Activated CD4-positive, alpha-beta T cell treated with anti-CD3 and anti-CD28 coated beads for 36 hours (primary cell): Measurements from ENCODE around the gene NDC80. TPM values are rescaled to one million over a fixed set of nuclear protein-coding genes. Genes with fewer than 3 reads are reported as not detected.
"Not testable (repeated sequence)": the region's sequence is repeated elsewhere in the genome, so short reads cannot be mapped to it uniquely, and the experiment has no call there.

Experiments used
- ATAC-seq: fragments of 200-7000 bp; cut with Tn5 transposase; one replicate; pipeline ENCODE4 v1.10.0; 2021; ENCODE audit warnings: mild to moderate bottlenecking, moderate library complexity
- CTCF ChIA-PET: fragments of 350-600 bp; sonication (Branson Sonifier 250); formaldehyde crosslinking; loops from one replicate; lab custom pipeline; 2021; ENCODE audit warnings: antibody characterized with exemption; lab: Charles Lee
- POLR2A ChIA-PET: fragments of 350-600 bp; sonication (Branson Sonifier 250); formaldehyde crosslinking; loops from one replicate; lab custom pipeline; 2021; ENCODE audit warnings: antibody characterized with exemption, inconsistent platforms; lab: Charles Lee
- DNase-seq: peaks from one replicate; pipeline ENCODE4 v3.0.0-alpha.2; 2020
- H3K27ac Mint-ChIP-seq: one replicate; pipeline ENCODE4 v1.8.0; 2021; ENCODE audit warnings: mixed read lengths
- H3K27me3 Mint-ChIP-seq: one replicate; pipeline ENCODE4 v1.8.0; 2021; ENCODE audit warnings: mixed read lengths
- H3K36me3 Mint-ChIP-seq: one replicate; pipeline ENCODE4 v1.8.0; 2021; ENCODE audit warnings: low read depth, mixed read lengths
- H3K4me1 Mint-ChIP-seq: one replicate; pipeline ENCODE4 v1.8.0; 2021; ENCODE audit warnings: mixed read lengths
- H3K4me3 Mint-ChIP-seq: one replicate; pipeline ENCODE4 v1.8.0; 2021; ENCODE audit warnings: mild to moderate bottlenecking, moderate library complexity, mixed read lengths
- H3K9me3 Mint-ChIP-seq: one replicate; pipeline ENCODE4 v1.8.0; 2021; ENCODE audit warnings: low read depth, mixed read lengths
- intact Hi-C, 2 experiments: fragments of 100-400 bp; cut with DNase I in 1 of 2; cut with micrococcal nuclease in 1 of 2; formaldehyde crosslinking; loops; one replicate each; pipeline versions ENCODE4 v1.14.2 to v1.15.1; 2022 to 2024; cut with DNase I, micrococcal nuclease
- total RNA-seq, 2 experiments: library from RNA; stranded (reverse); gene quantifications; one replicate each; pipeline ENCODE4 v1.2.3, GENCODE V29; 2021

The NDC80 gene
- total RNA-seq, 2 experiments from 2014 or later, result 84.7 to 88.5 TPM

- Mint-ChIP-seq H3K36me3 (peaks cover 17% of the 10 kb centered on the region), H3K4me1 (peaks cover 21% of the 10 kb centered on the region), H3K4me3 (no peak overlapping the region), H3K9me3 (no peaks in the 10 kb centered on the region), H3K27ac (no peak overlapping the region), H3K27me3 (no peaks in the 10 kb centered on the region)
- ChIA-PET POLR2A (interaction anchor here (1.7 kb wide), 1 partner anchor 68 kb away, joined by 4 read pairs; no protein-coding TSS in a partner anchor), CTCF (interaction anchor here (0.7 to 1.8 kb wide), 7 partner anchors 8 to 80 kb away, joined by 3 to 4 read pairs (median 3); no protein-coding TSS in a partner anchor)
- intact Hi-C loops, result no loop called here
- ATAC-seq, result no peak
- no peak for DNase-seq
Observed at GRCh38 chr18:2653467-2653866, 82.1 kb downstream of the NDC80 start.

DNA sequence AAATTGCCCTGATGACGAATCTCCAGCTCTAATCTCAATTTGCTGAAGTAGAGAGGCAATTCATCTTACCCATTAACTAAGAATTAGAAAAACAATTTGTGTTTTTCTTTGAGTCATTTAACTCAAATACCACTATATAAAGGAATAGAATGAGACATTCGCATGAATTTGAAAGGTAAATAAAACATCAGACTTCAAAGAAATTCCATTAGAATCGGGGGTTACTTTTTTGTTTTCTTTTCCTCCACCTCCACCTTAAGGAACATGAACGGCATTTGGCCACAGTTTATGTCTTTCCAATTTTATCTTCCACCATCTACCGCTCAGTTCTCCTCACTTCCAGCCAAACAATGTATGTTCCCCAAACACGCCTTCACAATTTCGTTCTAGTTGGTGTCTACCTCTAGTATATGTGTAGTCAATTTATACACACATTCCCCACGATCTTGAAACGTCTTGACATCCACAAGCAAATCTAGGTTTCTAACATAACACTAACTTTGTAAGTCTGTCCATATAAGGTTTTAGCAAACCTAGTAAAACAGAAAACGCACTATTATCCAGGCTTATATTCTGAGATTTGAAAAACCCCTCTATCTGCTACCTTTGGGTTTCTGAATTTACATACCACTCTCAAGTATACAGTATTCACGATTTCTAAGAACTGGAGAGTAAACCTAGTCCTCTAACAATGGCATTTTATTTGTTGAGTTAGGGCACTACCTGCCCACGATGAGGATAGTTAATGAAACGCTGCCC is 83.0 kb downstream of the NDC80 start:
- intact Hi-C loops, result loop anchor here (2.0 kb wide), 6 partner anchors 14 to 1942 kb away; partner anchors contain the start of genes EMILIN2 (in 1 of the 2) and ENOSF1 (in 1 of the 2)
- ATAC-seq (no peak), DNase-seq (no peak)
- Mint-ChIP-seq H3K4me1 (peaks cover 27% of the 10 kb centered on the region), H3K9me3 (no peaks in the 10 kb centered on the region), H3K27me3 (no peaks in the 10 kb centered on the region), H3K27ac (peak overlapping the region; percentile 94), H3K4me3 (peak overlapping the region; percentile 95), H3K36me3 (peaks cover 20% of the 10 kb centered on the region)
- POLR2A ChIA-PET, result interaction anchor here (0.7 to 1.7 kb wide), 2 partner anchors 13 to 26 kb away, joined by 3 to 8 read pairs; no protein-coding TSS in a partner anchor
- CTCF ChIA-PET, result interaction anchor here (0.8 to 1.6 kb wide), 6 partner anchors 8 to 83 kb away, joined by 3 to 5 read pairs (median 3); partner anchors contain the start of genes METTL4 and NDC80

DNA sequence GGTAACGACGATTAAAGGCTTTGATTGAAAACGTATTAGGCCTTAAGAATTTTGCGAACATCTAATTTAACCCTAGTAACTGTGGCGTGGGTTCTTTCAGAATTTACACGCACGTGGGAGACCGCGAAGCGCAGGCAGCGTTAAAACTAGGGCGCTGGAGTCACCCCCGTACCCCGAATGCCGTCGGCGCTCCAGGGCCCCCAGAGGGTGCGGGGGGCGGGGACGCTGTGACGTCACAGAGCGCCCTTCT is 83.5 kb downstream of the NDC80 start:
- POLR2A ChIA-PET, result interaction anchor here (1.5 to 1.7 kb wide), 2 partner anchors 14 to 52 kb away, joined by 3 to 8 read pairs; no protein-coding TSS in a partner anchor
- no peaks in the 10 kb centered on the region for H3K27me3 Mint-ChIP-seq
- peak overlapping the region; percentile 94 for H3K27ac Mint-ChIP-seq
- peaks cover 23% of the 10 kb centered on the region for H3K36me3 Mint-ChIP-seq
- no peaks in the 10 kb centered on the region for H3K9me3 Mint-ChIP-seq
- intact Hi-C loops, result loop anchor here (1.0 to 5.0 kb wide), 21 partner anchors 11 to 1942 kb away; partner anchors contain the start of genes MYL12A (in 2 of the 2), EMILIN2 (in 1 of the 2), ENOSF1 (in 1 of the 2) and LPIN2 (in 1 of the 2)
- peak overlapping the region; percentile 95 for H3K4me3 Mint-ChIP-seq
- CTCF ChIA-PET, result interaction anchor here (1.1 to 1.6 kb wide), 2 partner anchors 10 to 83 kb away, joined by 3 to 5 read pairs; partner anchors contain the start of genes METTL4 and NDC80
- ATAC-seq (peak; percentile 7), DNase-seq (peak; percentile 77)
- peaks cover 31% of the 10 kb centered on the region for H3K4me1 Mint-ChIP-seq

DNA sequence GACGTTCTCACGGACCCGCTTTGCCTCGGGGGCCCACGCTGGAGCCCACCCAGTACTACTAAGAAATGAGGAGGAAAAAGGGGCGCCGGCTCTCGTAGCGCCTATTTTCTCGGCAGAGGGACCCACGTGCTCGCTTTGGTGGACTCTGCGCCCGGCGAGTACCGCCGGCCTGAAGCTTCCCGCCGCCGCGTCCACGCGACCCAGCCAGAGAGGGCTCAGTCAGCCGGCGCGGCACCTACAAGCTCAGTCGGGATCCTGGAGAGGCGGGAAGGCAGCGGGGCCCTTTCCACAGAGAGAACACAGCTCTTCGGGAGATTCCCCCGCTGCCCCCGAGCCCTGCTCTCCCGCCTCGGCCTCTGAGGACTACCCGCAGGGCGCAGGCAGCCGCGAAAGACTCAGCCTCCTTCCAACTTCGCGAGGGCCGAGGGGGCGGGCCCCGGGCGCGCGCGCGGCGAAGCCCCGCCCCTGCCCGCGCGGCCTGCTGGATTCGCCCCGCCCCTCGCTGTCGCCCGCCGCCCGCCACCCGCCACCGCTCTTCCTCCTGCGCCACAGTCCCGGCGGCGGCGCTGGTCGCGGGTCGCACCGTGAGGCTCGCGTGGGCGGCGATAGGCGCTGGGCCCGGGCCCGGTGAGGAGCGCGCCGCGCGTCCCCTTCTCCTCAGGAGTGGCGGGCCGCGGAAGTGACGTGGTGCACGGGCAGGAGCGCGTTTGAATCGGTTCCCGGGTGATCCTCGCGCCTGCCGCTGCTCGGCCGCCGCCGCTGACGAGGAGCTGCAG is 84.0 kb downstream of the NDC80 start, which contains the start of gene SMCHD1:
SMCHD1 (plus strand) TSS at position 549 of the 776 bp plus-strand sequence. CDS start 350 bp downstream, outside the sequence.
- H3K9me3 Mint-ChIP-seq, result no peaks in the 10 kb centered on the region
- H3K36me3 Mint-ChIP-seq, result peaks cover 23% of the 10 kb centered on the region
- POLR2A ChIA-PET, result interaction anchor here (0.6 to 1.7 kb wide), 5 partner anchors 14 to 409 kb away, joined by 3 to 8 read pairs (median 5); partner anchors contain the start of genes LPIN2, METTL4 and NDC80
- CTCF ChIA-PET, result interaction anchor here (0.5 to 1.6 kb wide), 5 partner anchors 9 to 793 kb away, joined by 3 to 5 read pairs (median 3); partner anchors contain the start of genes METTL4 and NDC80
- peak within 1 kb of the TSS; percentile 95 for H3K4me3 Mint-ChIP-seq
- peak; percentile 78 for ATAC-seq
- peak; percentile 97 for DNase-seq
- peak within 1 kb of the TSS; percentile 96 for H3K27ac Mint-ChIP-seq
- H3K4me1 Mint-ChIP-seq, result peaks cover 31% of the 10 kb centered on the region
- intact Hi-C loops, result loop anchor here (1.0 to 5.0 kb wide), 21 partner anchors 11 to 1943 kb away; partner anchors contain the start of genes MYL12A (in 2 of the 2), EMILIN2 (in 1 of the 2), ENOSF1 (in 1 of the 2) and LPIN2 (in 1 of the 2)
- H3K27me3 Mint-ChIP-seq, result no peaks in the 10 kb centered on the region

DNA sequence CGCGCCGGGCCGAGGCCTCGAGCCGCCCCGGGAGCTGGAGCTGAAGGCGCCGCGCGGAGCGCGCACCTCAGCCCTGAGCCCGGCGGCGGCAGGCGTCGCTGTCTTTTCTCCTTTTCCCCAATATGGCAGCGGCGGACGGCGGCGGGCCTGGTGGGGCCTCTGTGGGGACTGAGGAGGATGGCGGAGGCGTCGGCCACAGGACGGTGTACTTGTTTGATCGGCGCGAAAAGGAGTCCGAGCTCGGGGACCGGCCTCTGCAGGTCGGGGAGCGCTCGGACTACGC is 84.5 kb downstream of the NDC80 start:
- ATAC-seq, result no peak
- peaks cover 33% of the 10 kb centered on the region for H3K4me1 Mint-ChIP-seq

DNA sequence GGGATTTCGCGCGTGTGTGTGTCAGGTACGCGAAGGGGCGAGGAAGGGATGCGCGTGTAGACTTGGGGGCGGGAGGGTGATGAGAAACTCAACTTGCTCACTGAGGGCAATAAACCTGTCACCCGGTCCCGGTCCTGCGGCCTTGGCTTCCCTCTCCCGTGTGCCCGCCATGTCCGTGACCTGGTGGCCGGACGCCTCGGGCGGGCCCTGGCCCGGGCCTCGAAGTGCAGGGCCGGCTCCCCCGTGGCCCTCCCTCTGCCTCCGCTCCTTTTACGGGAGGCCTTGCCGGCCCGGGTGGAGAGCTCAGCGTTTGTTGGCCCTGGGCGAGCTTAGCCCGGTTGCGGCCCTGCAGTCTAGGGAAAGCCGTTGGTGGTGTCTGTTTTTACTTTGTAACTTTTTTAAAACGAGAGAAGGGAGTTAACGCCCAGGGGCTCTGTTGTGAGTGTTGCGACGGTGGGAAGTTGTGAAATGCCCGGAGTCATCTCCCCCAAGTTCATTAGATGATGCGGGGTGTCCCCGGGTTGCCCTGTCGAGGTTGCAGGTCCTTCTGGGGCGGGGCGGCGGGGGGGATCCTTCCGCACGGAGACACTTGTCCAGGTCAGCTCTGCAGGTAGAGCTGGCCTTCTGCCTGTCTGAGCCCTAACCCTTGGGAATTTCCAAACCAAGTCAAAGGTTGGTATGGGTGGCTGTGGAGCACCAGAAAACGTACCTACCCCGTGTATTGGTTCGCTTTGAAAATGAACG is 85.1 kb downstream of the NDC80 start:
- ChIA-PET POLR2A (interaction anchor here (0.7 to 1.7 kb wide), 6 partner anchors 16 to 357 kb away, joined by 3 to 8 read pairs (median 4); partner anchors contain the start of genes LPIN2, METTL4 and NDC80), CTCF (interaction anchor here (0.6 to 1.6 kb wide), 6 partner anchors 8 to 85 kb away, joined by 3 to 5 read pairs (median 3); partner anchors contain the start of genes METTL4 and NDC80)
- ATAC-seq (peak; percentile 7), DNase-seq (peak; percentile 68)
- no peaks in the 10 kb centered on the region for H3K27me3 Mint-ChIP-seq
- H3K36me3 Mint-ChIP-seq, result peaks cover 28% of the 10 kb centered on the region
- H3K4me3 Mint-ChIP-seq, result peak overlapping the region; percentile 95
- H3K9me3 Mint-ChIP-seq, result no peaks in the 10 kb centered on the region
- H3K27ac Mint-ChIP-seq, result peak overlapping the region; percentile 96
- intact Hi-C loops, result loop anchor here (2.0 to 5.0 kb wide), 9 partner anchors 46 to 1844 kb away; partner anchors contain the start of genes METTL4 (in 1 of the 2), MYL12A (in 1 of the 2), MYL12B (in 1 of the 2) and NDC80 (in 1 of the 2)
- peaks cover 34% of the 10 kb centered on the region for H3K4me1 Mint-ChIP-seq

More for the DNA sequence above, 84.5 kb downstream of the NDC80 start:
- H3K36me3 Mint-ChIP-seq, result peaks cover 25% of the 10 kb centered on the region
- H3K4me3 Mint-ChIP-seq, result peak overlapping the region; percentile 95
- POLR2A ChIA-PET, result interaction anchor here (1.3 to 1.7 kb wide), 5 partner anchors 15 to 357 kb away, joined by 3 to 8 read pairs (median 4); partner anchors contain the start of genes LPIN2, METTL4 and NDC80
- no peaks in the 10 kb centered on the region for H3K9me3 Mint-ChIP-seq
- H3K27ac Mint-ChIP-seq, result peak overlapping the region; percentile 96
- no peak for DNase-seq
- CTCF ChIA-PET, result interaction anchor here (0.6 to 1.6 kb wide), 5 partner anchors 9 to 84 kb away, joined by 3 to 5 read pairs (median 3); partner anchors contain the start of genes METTL4 and NDC80
- intact Hi-C loops, result loop anchor here (1.0 to 5.0 kb wide), 22 partner anchors 12 to 1943 kb away; partner anchors contain the start of genes METTL4 (in 2 of the 2), MYL12A (in 2 of the 2), NDC80 (in 2 of the 2) and EMILIN2 (in 1 of the 2)
- H3K27me3 Mint-ChIP-seq, result no peaks in the 10 kb centered on the region

- DNase-seq (no peak), ATAC-seq (no peak)
- peak overlapping the region; percentile 95 for H3K4me3 Mint-ChIP-seq
- no peaks in the 10 kb centered on the region for H3K27me3 Mint-ChIP-seq
- CTCF ChIA-PET, result interaction anchor here (0.8 to 1.4 kb wide), 5 partner anchors 8 to 20 kb away, joined by 3 to 4 read pairs (median 3); no protein-coding TSS in a partner anchor
- H3K27ac Mint-ChIP-seq, result peak overlapping the region; percentile 96
- H3K9me3 Mint-ChIP-seq, result no peaks in the 10 kb centered on the region
- peaks cover 30% of the 10 kb centered on the region for H3K36me3 Mint-ChIP-seq
- intact Hi-C loops, result loop anchor here (1.0 to 5.0 kb wide), 10 partner anchors 45 to 1845 kb away; partner anchors contain the start of genes METTL4 (in 1 of the 2), MYL12A (in 1 of the 2), MYL12B (in 1 of the 2) and NDC80 (in 1 of the 2)
- peaks cover 37% of the 10 kb centered on the region for H3K4me1 Mint-ChIP-seq
- POLR2A ChIA-PET, result interaction anchor here (0.6 to 1.5 kb wide), 6 partner anchors 13 to 86 kb away, joined by 3 to 6 read pairs (median 3); partner anchors contain the start of genes METTL4 and NDC80
Observed at GRCh38 chr18:2656981-2657512, 85.7 kb downstream of the NDC80 start.

DNA sequence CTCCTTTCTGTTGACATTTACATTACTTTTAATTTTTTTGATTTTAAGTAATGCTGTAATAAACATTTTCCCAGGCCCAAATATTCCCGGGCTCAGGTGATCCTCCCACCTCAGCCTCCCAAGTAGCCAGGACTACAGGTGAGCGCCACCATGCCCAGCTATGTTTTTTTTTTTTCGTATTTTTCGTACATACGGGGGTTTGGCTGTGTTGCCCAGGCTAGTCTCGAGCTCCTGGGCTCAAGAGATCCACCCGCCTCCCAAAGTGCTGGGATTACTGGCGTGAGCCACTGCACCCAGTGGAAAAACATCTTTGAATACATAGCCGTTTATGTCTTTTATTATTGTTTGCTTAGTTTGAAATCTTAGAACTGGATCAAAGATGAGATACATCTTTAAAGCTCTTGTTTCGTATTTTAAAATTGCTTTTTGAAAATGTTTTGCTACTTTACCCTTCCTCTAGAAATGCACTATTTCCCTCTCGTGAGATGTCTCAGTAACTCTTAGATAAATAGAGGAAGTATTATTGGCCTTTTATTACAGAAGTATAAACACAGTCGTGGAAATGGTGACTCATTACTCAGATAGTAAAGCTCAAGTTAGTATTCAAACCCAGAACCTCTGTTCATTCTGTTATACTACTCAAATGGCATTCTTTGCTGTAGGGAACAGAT is 86.6 kb downstream of the NDC80 start:
- CTCF ChIA-PET, result interaction anchor here (0.5 to 1.4 kb wide), 4 partner anchors 10 to 692 kb away, joined by 3 read pairs; no protein-coding TSS in a partner anchor
- Mint-ChIP-seq H3K27ac (peak overlapping the region; percentile 94), H3K36me3 (peaks cover 34% of the 10 kb centered on the region), H3K9me3 (no peaks in the 10 kb centered on the region), H3K4me3 (peak overlapping the region; percentile 95), H3K27me3 (no peaks in the 10 kb centered on the region), H3K4me1 (peaks cover 41% of the 10 kb centered on the region)
- POLR2A ChIA-PET, result interaction anchor here (0.6 to 1.2 kb wide), 6 partner anchors 12 to 91 kb away, joined by 3 to 6 read pairs (median 3); partner anchors contain the start of genes METTL4 and NDC80
- intact Hi-C loops, result loop anchor here (1.0 to 5.0 kb wide), 11 partner anchors 25 to 1846 kb away; partner anchors contain the start of genes METTL4 (in 1 of the 2), MYL12A (in 1 of the 2), MYL12B (in 1 of the 2) and NDC80 (in 1 of the 2)
- no peak for ATAC-seq
- no peak for DNase-seq

DNA sequence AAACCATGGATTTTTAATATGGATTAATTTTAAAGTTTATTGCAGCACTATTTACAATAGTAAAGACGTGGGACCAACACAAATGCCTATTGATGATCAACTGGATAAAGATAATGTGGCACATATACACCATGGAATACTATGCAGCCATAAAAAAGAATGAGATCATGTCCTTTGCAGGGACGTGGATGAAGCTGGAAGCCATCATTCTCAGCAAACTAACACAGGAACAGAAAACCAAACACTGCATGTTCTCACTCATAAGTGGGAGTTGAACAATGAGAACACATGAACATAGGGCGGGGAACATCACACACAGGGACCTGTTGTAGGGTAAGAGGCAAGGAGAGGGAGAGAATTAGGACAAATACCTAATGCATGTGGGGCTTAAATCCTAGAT is 89.5 kb downstream of the NDC80 start:
- Mint-ChIP-seq H3K36me3 (peaks cover 53% of the 10 kb centered on the region), H3K4me1 (peaks cover 54% of the 10 kb centered on the region), H3K27ac (peak overlapping the region; percentile 78)
- H3K27me3 Mint-ChIP-seq, H3K9me3 Mint-ChIP-seq, intact Hi-C loops, CTCF ChIA-PET, ATAC-seq, POLR2A ChIA-PET, DNase-seq, H3K4me3 Mint-ChIP-seq: not testable (repeated sequence)
